Adrenal gland (tissue), 12 donors: ENCODE data around the gene ACOX2. TPM values are rescaled to one million over a fixed set of nuclear protein-coding genes. Genes with fewer than 3 reads are reported as not detected.
"Not testable (repeated sequence)": the region's sequence is repeated elsewhere in the genome, so short reads cannot be mapped to it uniquely, and the experiment has no call there.

Experiments used
- DNase-seq, 7 donors: peaks; one replicate each; pipeline ENCODE4 v3.0.0-alpha.2; 2019 to 2020
- H3K27ac ChIP-seq, 5 donors: fragments of 200-600 bp; sonication (generic) in 4 of 5; 1 replicate in 3 of 5; 2 replicates in 2 of 5; pipeline versions ENCODE4 v1.5.1 to v1.8.0; 2016 to 2020; ENCODE audit warnings: mild to moderate bottlenecking in 1 of 5
- H3K27me3 ChIP-seq: fragments of 200-600 bp; 2 replicates; pipeline ENCODE4 v1.8.0; 2021
- H3K36me3 ChIP-seq, 2 donors: fragments of 200-600 bp; replicated peaks in 1 of 2; 1 replicate in 1 of 2; 2 replicates in 1 of 2; pipeline versions ENCODE4 v1.5.1 to v1.8.0; 2018 to 2022
- H3K4me1 ChIP-seq, 2 donors: fragments of 200-600 bp; replicated peaks in 1 of 2; 1 replicate in 1 of 2; 2 replicates in 1 of 2; pipeline versions ENCODE4 v1.5.1 to v1.8.0; 2018 to 2021
- H3K4me3 ChIP-seq, 4 donors: fragments of 200-600 bp; sonication (generic) in 3 of 4; one replicate each; pipeline ENCODE4 v1.5.1; 2016 to 2018
- H3K9me3 ChIP-seq, 3 donors: fragments of 200-600 bp; sonication (generic) in 1 of 3; replicated peaks in 1 of 3; 1 replicate in 2 of 3; 2 replicates in 1 of 3; pipeline versions ENCODE4 v1.5.1 to v1.8.0; 2016 to 2021
- POLR2A ChIP-seq, 2 donors: fragments of 450-650 bp; IDR thresholded peaks; one replicate each; pipeline ENCODE4 v1.6.1; 2017; ENCODE audit warnings: antibody characterized with exemption in 2 of 2, mild to moderate bottlenecking in 2 of 2, moderate library complexity in 1 of 2
- WGBS, 4 donors: extraction: QIAGEN DNeasy Blood & Tissue Kit in 2 of 4; methylation state at CpG; one replicate each; pipeline versions ENCODE4 v1.1.5 to v1.1.7; 2013 to 2017; 5-methylcytosine and 5-hydroxymethylcytosine counted together
- intact Hi-C, 2 donors: fragments of 100-400 bp; cut with DNase I; formaldehyde crosslinking; loops; one replicate each; pipeline versions ENCODE4 v1.14.1 to v1.15.0; 2022 to 2023
- polyA plus RNA-seq, 3 donors: library from polyadenylated mRNA; stranded (reverse); fragments of 200-250 nt in 2 of 3; fragments of 350-450 nt in 1 of 3; fragmentation: Illumina TruSeq in 1 of 3; extraction: RNeasy Lipid Tissue Mini Kit (QIAGEN cat#74804) in 1 of 3; gene quantifications; one replicate each; pipeline ENCODE4 v1.2.3, GENCODE V29; 2013 to 2014
- total RNA-seq, 9 donors: library from RNA; depleted of rRNA in 4 of 9; stranded (reverse); fragments of >200 nt in 4 of 9; fragments of 120-200 nt in 1 of 9; fragmentation: NEBNext Ultra II Directional in 1 of 9; extraction: Animal tissue kit (Norgen Biotek cat#: 25700) in 1 of 9; gene quantifications; one replicate each; pipeline versions ENCODE4 v1.1.0 to v1.2.4, GENCODE V29; 2013 to 2023
- TF ChIP-seq, protein P1 (sequence below), 6 experiments: fragments of 450-650 bp in 4 of 6; fragments of 200-600 bp in 2 of 6; sonication (generic) in 1 of 6; IDR thresholded peaks; 1 replicate in 5 of 6; 2 replicates in 1 of 6; pipeline versions ENCODE4 v1.5.1 to v1.8.0; 2016 to 2021; ENCODE audit warnings: antibody characterized with exemption in 6 of 6, mild to moderate bottlenecking in 2 of 6, moderate library complexity in 1 of 6
- donor health status: healthy with polysubstance abuse.
- donor health status: Bipolar disorder and iron deficiency.
- donor health status: DM: yes; HTN: yes; CAD: no.
- donor health status: DM: no; HTN: no; CAD: no.
- donor health status: DM: no; HTN: no; CAD: no.
- donor health status: DM: yes; HTN: yes; CAD: no.

Gene ACOX2
- total and polyA plus RNA-seq, 12 donors = 8.1 to 65.5 (median 32.8) TPM

DNA sequence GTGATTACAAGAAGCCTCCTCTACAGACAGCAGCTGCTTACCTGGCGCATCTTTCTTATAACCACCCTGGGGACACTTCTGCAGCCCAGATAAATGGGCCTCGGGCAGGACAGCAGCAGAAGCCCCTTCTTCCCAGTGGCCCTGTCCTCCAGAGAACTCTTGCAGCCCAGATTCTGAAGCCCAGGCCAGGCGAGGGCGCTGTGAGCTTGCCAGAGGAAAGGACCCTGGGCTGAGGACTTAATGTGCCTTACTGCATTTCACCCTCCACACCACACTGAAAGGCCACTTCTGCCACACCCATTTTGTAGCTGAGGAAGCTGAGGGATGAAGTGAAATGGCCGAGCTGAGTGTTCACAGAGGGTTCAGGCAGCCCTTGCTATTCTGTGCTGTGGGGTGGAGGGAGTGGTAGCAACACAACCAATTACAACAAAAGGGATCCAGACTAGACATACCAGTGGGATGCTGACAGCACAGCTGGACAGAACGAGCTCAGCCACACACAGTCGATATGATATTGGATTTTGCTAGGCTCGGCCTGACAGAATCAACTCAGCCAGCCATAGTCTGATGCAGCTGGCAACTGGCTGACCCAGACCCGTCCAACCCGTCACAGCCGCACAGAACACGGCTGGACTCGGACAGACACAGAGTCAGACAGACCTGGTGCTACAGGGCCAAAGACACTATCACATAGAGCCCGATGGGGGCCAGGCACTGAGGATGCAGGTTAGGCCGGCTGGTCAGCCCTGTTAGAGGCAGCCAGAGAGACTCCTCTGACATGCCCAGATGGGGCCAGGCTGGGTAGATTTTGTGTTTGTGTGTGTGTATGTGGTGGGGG is 7.3 kb downstream of the ACOX2 start:
- H3K9me3 ChIP-seq = no peaks in the 10 kb centered on the region
- no peak overlapping the region for H3K27ac ChIP-seq
- 76 to 92% (median 81%) methylated on average over 5 to 15 of the region's 15 CpGs for WGBS, 4 donors
- DNase-seq = no peak
- peaks cover 0 to 19% of the 10 kb centered on the region in 2 donors for H3K36me3 ChIP-seq
- TF ChIP-seq, protein P1, sequence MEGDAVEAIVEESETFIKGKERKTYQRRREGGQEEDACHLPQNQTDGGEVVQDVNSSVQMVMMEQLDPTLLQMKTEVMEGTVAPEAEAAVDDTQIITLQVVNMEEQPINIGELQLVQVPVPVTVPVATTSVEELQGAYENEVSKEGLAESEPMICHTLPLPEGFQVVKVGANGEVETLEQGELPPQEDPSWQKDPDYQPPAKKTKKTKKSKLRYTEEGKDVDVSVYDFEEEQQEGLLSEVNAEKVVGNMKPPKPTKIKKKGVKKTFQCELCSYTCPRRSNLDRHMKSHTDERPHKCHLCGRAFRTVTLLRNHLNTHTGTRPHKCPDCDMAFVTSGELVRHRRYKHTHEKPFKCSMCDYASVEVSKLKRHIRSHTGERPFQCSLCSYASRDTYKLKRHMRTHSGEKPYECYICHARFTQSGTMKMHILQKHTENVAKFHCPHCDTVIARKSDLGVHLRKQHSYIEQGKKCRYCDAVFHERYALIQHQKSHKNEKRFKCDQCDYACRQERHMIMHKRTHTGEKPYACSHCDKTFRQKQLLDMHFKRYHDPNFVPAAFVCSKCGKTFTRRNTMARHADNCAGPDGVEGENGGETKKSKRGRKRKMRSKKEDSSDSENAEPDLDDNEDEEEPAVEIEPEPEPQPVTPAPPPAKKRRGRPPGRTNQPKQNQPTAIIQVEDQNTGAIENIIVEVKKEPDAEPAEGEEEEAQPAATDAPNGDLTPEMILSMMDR (IDR thresholded peaks at IDR 0.05) = no peak
- no peak for TF ChIP-seq POLR2A (IDR thresholded peaks at IDR 0.05)
- peaks cover 0 to 13% of the 10 kb centered on the region in 2 donors for H3K4me1 ChIP-seq
- no peak overlapping the region for H3K4me3 ChIP-seq
- intact Hi-C loops = loop anchor here (5.0 to 10.0 kb wide), 4 partner anchors 65 to 215 kb away; no protein-coding TSS in a partner anchor
- no peaks in the 10 kb centered on the region for H3K27me3 ChIP-seq

DNA sequence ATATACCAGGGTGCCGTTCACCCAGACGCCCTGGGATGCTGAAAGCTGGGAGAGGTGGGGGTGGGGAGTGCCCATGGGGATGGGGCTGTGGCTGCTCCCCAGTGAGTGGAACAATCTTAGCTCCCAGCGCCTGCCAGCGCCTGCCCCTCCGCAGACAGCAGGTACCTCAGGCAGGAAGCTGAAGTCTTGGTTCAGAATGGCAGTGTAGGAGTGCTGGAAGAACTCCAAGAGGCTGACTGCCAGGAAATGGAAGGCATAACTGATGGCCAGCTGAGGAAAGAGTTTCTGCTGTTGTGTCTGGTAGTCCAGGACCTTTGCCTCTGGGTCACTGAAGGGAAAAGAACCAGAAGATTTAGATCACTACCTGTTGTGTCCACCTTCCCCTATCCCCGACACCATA is 8.4 kb downstream of the ACOX2 start:
- Histone ChIP-seq H3K9me3 (no peaks in the 10 kb centered on the region), H3K4me1 (peaks cover 0 to 13% of the 10 kb centered on the region in 2 donors), H3K36me3 (peaks cover 0 to 23% of the 10 kb centered on the region in 2 donors), H3K27me3 (no peaks in the 10 kb centered on the region), H3K4me3 (no peak overlapping the region), H3K27ac (no peak overlapping the region)
- TF ChIP-seq POLR2A (IDR thresholded peaks at IDR 0.05) = no peak
- TF ChIP-seq, protein P1 (IDR thresholded peaks at IDR 0.05) = no peak
- peak; percentile 50 to 87 (median 70) for DNase-seq
- 63 to 77% (median 66%) methylated on average over 3 to 6 of the region's 6 CpGs for WGBS, 4 donors
- intact Hi-C loops = no loop called here

GRCh38 chr3:58527440-58527839 is 9.6 kb downstream of the ACOX2 start:
- DNase-seq, intact Hi-C loops, H3K9me3 ChIP-seq, H3K4me1 ChIP-seq, H3K4me3 ChIP-seq, H3K27ac ChIP-seq, H3K27me3 ChIP-seq: not testable (repeated sequence)
- WGBS, 4 donors = 62 to 83% (median 71%) methylated on average over 3 of the region's 3 CpGs
- peaks cover 0 to 25% of the 10 kb centered on the region in 2 donors for H3K36me3 ChIP-seq

- no peaks in the 10 kb centered on the region for H3K27me3 ChIP-seq
- H3K27ac ChIP-seq = no peak overlapping the region
- no peak for TF ChIP-seq POLR2A (IDR thresholded peaks at IDR 0.05)
- TF ChIP-seq, protein P1 (IDR thresholded peaks at IDR 0.05) = peak in 1 of 6 experiments; percentile 4
- H3K9me3 ChIP-seq = no peaks in the 10 kb centered on the region
- DNase-seq = peak in 4 of 7 donors; percentile 58 to 71 (median 64)
- H3K4me1 ChIP-seq = peaks cover 0 to 4% of the 10 kb centered on the region in 2 donors
- intact Hi-C loops = no loop called here
- WGBS, 4 donors = 20 to 96% (median 82%) methylated on average over 1 to 7 of the region's 7 CpGs
- H3K4me3 ChIP-seq = no peak overlapping the region
- H3K36me3 ChIP-seq = peaks cover 0 to 34% of the 10 kb centered on the region in 2 donors
Observed at GRCh38 chr3:58526515-58526957, 10.5 kb downstream of the ACOX2 start.
